Parathyroid adenoma (tissue), 2 donors: ENCODE measurements around the gene DMPK.
"Not testable (repeated sequence)": the region's sequence is repeated elsewhere in the genome, so short reads cannot be mapped to it uniquely, and the experiment has no call there.

Experiments used
- H2AFZ ChIP-seq: fragments of 300-600 bp; sonication (generic); one replicate; pipeline ENCODE4 v1.7.0; 2017; ENCODE audit warnings: antibody characterized with exemption, mild to moderate bottlenecking
- H3K27ac ChIP-seq: fragments of 300-600 bp; sonication (generic); one replicate; pipeline ENCODE4 v1.7.0; 2017
- H3K27me3 ChIP-seq: fragments of 300-600 bp; sonication (generic); one replicate; pipeline ENCODE4 v1.7.0; 2017; ENCODE audit warnings: low read length; ENCODE audit not compliant: control insufficient read depth, insufficient read depth
- H3K36me3 ChIP-seq: fragments of 300-600 bp; sonication (generic); one replicate; pipeline ENCODE4 v1.7.0; 2017; ENCODE audit warnings: low read length; ENCODE audit not compliant: control insufficient read depth, insufficient read depth
- H3K4me1 ChIP-seq: fragments of 300-600 bp; sonication (generic); one replicate; pipeline ENCODE4 v1.7.0; 2017; ENCODE audit warnings: control low read depth
- H3K4me2 ChIP-seq: fragments of 300-600 bp; sonication (generic); one replicate; pipeline ENCODE4 v1.7.0; 2017; ENCODE audit warnings: low read length
- H3K4me3 ChIP-seq: fragments of 300-600 bp; sonication (generic); one replicate; pipeline ENCODE4 v1.7.0; 2017; ENCODE audit warnings: low read depth, low read length
- H3K79me2 ChIP-seq: fragments of 300-600 bp; sonication (generic); one replicate; pipeline ENCODE4 v1.7.0; 2017; ENCODE audit warnings: control low read depth
- H3K9ac ChIP-seq: fragments of 300-600 bp; sonication (generic); one replicate; pipeline ENCODE4 v1.7.0; 2017; ENCODE audit warnings: mild to moderate bottlenecking
- H3K9me3 ChIP-seq: fragments of 300-600 bp; sonication (generic); one replicate; pipeline ENCODE4 v1.7.0; 2017; ENCODE audit warnings: low read length; ENCODE audit not compliant: control insufficient read depth
- CTCF ChIP-seq: fragments of 300-600 bp; sonication (generic); IDR thresholded peaks from one replicate; pipeline ENCODE4 v1.7.0; 2017; ENCODE audit warnings: antibody characterized with exemption, mild to moderate bottlenecking
- donor health status: primary hyperparathyroidism.

The DMPK gene

GRCh38 chr19:45733160-45733810 lies 49.0 kb downstream of the DMPK start, which contains the start of gene MEIOSIN:
Gene MEIOSIN, plus strand, starts transcription at chr19:45733439. Its CDS starts 1,938 bp downstream, at chr19:45735377.
- Histone ChIP-seq H3K4me1 (peaks cover 6% of the 10 kb centered on the region), H3K79me2 (peaks cover 22% of the 10 kb centered on the region), H3K9ac (no peak within 1 kb of the TSS), H3K4me2 (no peak within 1 kb of the TSS), H3K4me3 (no peak within 1 kb of the TSS), H3K36me3 (no peaks in the 10 kb centered on the region), H3K27ac (no peak within 1 kb of the TSS), H3K27me3 (no peaks in the 10 kb centered on the region), H2AFZ (no peak within 1 kb of the TSS), H3K9me3 (no peaks in the 10 kb centered on the region)
- no peak for TF ChIP-seq CTCF

- H3K27me3 ChIP-seq, result no peaks in the 10 kb centered on the region
- H3K4me2 ChIP-seq, result peak within 1 kb of the TSS; percentile 82
- peaks cover 47% of the 10 kb centered on the region for H3K79me2 ChIP-seq
- H3K9ac ChIP-seq, result no peak within 1 kb of the TSS
- peak within 1 kb of the TSS; percentile 89 for H2AFZ ChIP-seq
- peak within 1 kb of the TSS; percentile 56 for H3K4me3 ChIP-seq
- no peaks in the 10 kb centered on the region for H3K9me3 ChIP-seq
- H3K27ac ChIP-seq, result peak within 1 kb of the TSS; percentile 34
- peaks cover 6% of the 10 kb centered on the region for H3K4me1 ChIP-seq
- no peaks in the 10 kb centered on the region for H3K36me3 ChIP-seq
- peak; percentile 24 for TF ChIP-seq CTCF
Observed at GRCh38 chr19:45730368-45731288, 51.7 kb downstream of the DMPK start, which contains the start of gene FBXO46. Gene FBXO46, minus strand, starts transcription at chr19:45730896. Its CDS starts 17,401 bp downstream, at chr19:45713495.

- Histone ChIP-seq H3K27ac (peak overlapping the region; percentile 34), H3K36me3 (no peaks in the 10 kb centered on the region), H3K9ac (no peak overlapping the region), H3K4me3 (peak overlapping the region; percentile 56), H3K27me3 (no peaks in the 10 kb centered on the region), H3K79me2 (peaks cover 55% of the 10 kb centered on the region), H3K9me3 (no peaks in the 10 kb centered on the region), H3K4me2 (peak overlapping the region; percentile 82), H2AFZ (peak overlapping the region; percentile 89), H3K4me1 (peaks cover 6% of the 10 kb centered on the region)
- no peak for TF ChIP-seq CTCF
Observed at GRCh38 chr19:45729800-45730290, 52.4 kb downstream of the DMPK start.

GRCh38 chr19:45728683-45729082 lies 53.6 kb downstream of the DMPK start:
- not testable (repeated sequence) for H3K36me3 ChIP-seq, H3K9ac ChIP-seq, H3K4me2 ChIP-seq, H3K4me3 ChIP-seq, H3K9me3 ChIP-seq, H2AFZ ChIP-seq, H3K4me1 ChIP-seq, H3K27ac ChIP-seq, H3K27me3 ChIP-seq
- H3K79me2 ChIP-seq, result peaks cover 58% of the 10 kb centered on the region

GRCh38 chr19:45720065-45720464 lies 62.2 kb downstream of the DMPK start:
- H2AFZ ChIP-seq, H3K4me3 ChIP-seq, H3K9ac ChIP-seq, H3K27ac ChIP-seq, H3K4me2 ChIP-seq, H3K27me3 ChIP-seq, H3K9me3 ChIP-seq, H3K36me3 ChIP-seq: not testable (repeated sequence)
- Histone ChIP-seq H3K4me1 (peaks cover 13% of the 10 kb centered on the region), H3K79me2 (peaks cover 20% of the 10 kb centered on the region)
